Neural progenitor cell (in vitro differentiated cells): ENCODE measurements around the gene NFU1. TPM values are rescaled to one million over a fixed set of nuclear protein-coding genes. Genes with fewer than 3 reads are reported as not detected.

Experiments used
- DNase-seq: peaks from one replicate; pipeline ENCODE4 v3.0.0-alpha.2; 2016; ENCODE audit warnings: low spot score
- H2AFZ ChIP-seq: fragments of 200-600 bp; sonication (generic); replicated peaks from 2 replicates; pipeline ENCODE4 v1.6.1; 2016; ENCODE audit warnings: antibody characterized with exemption
- H3F3A ChIP-seq: fragments of 200-600 bp; sonication (generic); 2 replicates; pipeline ENCODE4 v1.6.1; 2016; ENCODE audit warnings: antibody characterized with exemption, low read depth
- H3K27ac ChIP-seq: fragments of 200-600 bp; sonication (generic); 2 replicates; pipeline ENCODE4 v1.5.1; 2016; ENCODE audit warnings: mild to moderate bottlenecking
- H3K27me3 ChIP-seq: fragments of 200-600 bp; sonication (generic); 2 replicates; pipeline ENCODE4 v1.6.1; 2016; ENCODE audit warnings: mild to moderate bottlenecking, moderate library complexity
- H3K36me3 ChIP-seq: fragments of 200-600 bp; sonication (generic); 2 replicates; pipeline ENCODE4 v1.5.1; 2016
- H3K4me1 ChIP-seq: fragments of 200-600 bp; sonication (generic); 2 replicates; pipeline ENCODE4 v1.6.1; 2016; ENCODE audit warnings: mixed run types
- H3K4me2 ChIP-seq: fragments of 200-600 bp; sonication (generic); 2 replicates; pipeline ENCODE4 v1.6.1; 2016
- H3K4me3 ChIP-seq: fragments of 200-600 bp; sonication (generic); 2 replicates; pipeline ENCODE4 v1.5.1; 2016
- H3K79me2 ChIP-seq: fragments of 200-600 bp; sonication (generic); 2 replicates; pipeline ENCODE4 v1.6.1; 2016; ENCODE audit warnings: low read depth
- H3K9ac ChIP-seq: fragments of 200-600 bp; sonication (generic); 2 replicates; pipeline ENCODE4 v1.6.1; 2016
- H3K9me3 ChIP-seq: fragments of 200-600 bp; sonication (generic); 2 replicates; pipeline ENCODE4 v1.5.1; 2016; ENCODE audit warnings: low read depth
- H4K20me1 ChIP-seq: fragments of 200-600 bp; sonication (generic); 2 replicates; pipeline ENCODE4 v1.6.1; 2016; ENCODE audit warnings: low read depth
- H3K27ac Mint-ChIP-seq: 3 replicates; pipeline ENCODE4 v1.8.0; 2021; ENCODE audit warnings: mixed read lengths
- H3K27me3 Mint-ChIP-seq: 2 replicates; pipeline ENCODE4 v1.8.0; 2022; ENCODE audit warnings: low read depth, mild to moderate bottlenecking, inconsistent platforms, moderate library complexity, mixed read lengths; ENCODE audit not compliant: insufficient read depth
- H3K36me3 Mint-ChIP-seq: 3 replicates; pipeline ENCODE4 v1.8.0; 2021; ENCODE audit warnings: mixed read lengths
- H3K4me1 Mint-ChIP-seq: 3 replicates; pipeline ENCODE4 v1.8.0; 2021; ENCODE audit warnings: mixed read lengths
- H3K4me3 Mint-ChIP-seq: 3 replicates; pipeline ENCODE4 v1.8.0; 2021; ENCODE audit warnings: mild to moderate bottlenecking, moderate library complexity, mixed read lengths
- H3K9me3 Mint-ChIP-seq: 3 replicates; pipeline ENCODE4 v1.8.0; 2020; ENCODE audit warnings: mixed read lengths
- EZH2 ChIP-seq: fragments of 200-600 bp; sonication (generic); IDR thresholded peaks from 2 replicates; pipeline ENCODE4 v1.6.1; 2017; ENCODE audit warnings: antibody characterized with exemption, mild to moderate bottlenecking, moderate library complexity
- EZH2phosphoT487 ChIP-seq: fragments of 200-600 bp; sonication (generic); IDR thresholded peaks from 2 replicates; pipeline ENCODE4 v1.6.1; 2017; ENCODE audit warnings: antibody characterized with exemption
- total RNA-seq: library from RNA; depleted of rRNA; stranded (reverse); fragments of >200 nt; gene quantifications from 2 replicates; pipeline ENCODE4 v1.2.3, GENCODE V29; 2015; ENCODE audit warnings: low replicate concordance
- TF ChIP-seq, protein P1 (sequence below): fragments of 200-600 bp; sonication (generic); IDR thresholded peaks from 2 replicates; pipeline ENCODE4 v1.5.1; 2017; ENCODE audit warnings: antibody characterized with exemption, mild to moderate bottlenecking

NFU1 gene
- total RNA-seq, 1 donor from 2014 or later: 74.3 TPM

DNA sequence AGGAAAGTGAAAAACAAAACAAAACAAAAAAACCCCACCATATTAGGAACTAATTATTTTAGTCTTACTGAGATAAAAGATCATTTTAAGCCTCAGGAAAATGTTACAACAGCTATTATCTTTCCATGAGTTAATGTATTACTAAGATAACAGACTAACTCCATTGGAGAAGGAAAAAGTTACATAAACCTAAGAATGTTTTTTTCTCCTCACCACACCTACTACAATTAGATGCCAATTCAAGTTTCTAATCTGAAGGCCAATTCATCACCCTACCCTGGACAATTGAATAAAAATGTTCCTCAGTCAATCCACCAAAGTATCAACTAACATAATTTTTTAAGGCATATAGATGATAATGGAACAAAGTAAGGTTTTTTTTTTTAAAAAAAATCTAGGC lies 40.0 kb downstream of the NFU1 start:
- no peaks in the 10 kb centered on the region for H3K36me3 ChIP-seq
- H3K79me2 ChIP-seq: no peaks in the 10 kb centered on the region
- peaks cover 20% of the 10 kb centered on the region for H3K36me3 Mint-ChIP-seq

DNA sequence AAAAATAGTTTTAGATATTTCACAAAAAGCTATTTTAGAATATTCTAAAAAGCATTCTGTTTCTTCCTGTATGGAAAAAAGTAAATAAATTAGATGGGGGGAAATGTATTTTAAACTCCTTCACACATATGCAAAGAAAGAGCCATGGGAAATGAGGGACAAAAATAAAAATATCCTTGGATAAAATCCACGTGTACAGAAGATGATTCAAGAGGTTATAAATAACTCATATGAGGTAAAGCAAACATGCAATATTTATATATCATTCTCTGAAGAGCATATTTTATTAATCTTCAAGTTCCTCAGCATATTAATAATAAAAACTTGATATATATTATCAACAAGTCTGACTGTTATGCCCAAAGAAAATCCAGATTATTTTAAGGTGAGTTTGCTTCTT lies 41.4 kb downstream of the NFU1 start:
- Mint-ChIP-seq H3K4me1 (no peaks in the 10 kb centered on the region), H3K9me3 (no peaks in the 10 kb centered on the region), H3K27ac (no peak overlapping the region), H3K4me3 (no peak overlapping the region), H3K36me3 (peaks cover 17% of the 10 kb centered on the region), H3K27me3 (no peaks in the 10 kb centered on the region)
- Histone ChIP-seq H3K27ac (no peak overlapping the region), H3K4me3 (no peak overlapping the region), H2AFZ (no peak overlapping the region), H3F3A (no peaks in the 10 kb centered on the region), H3K4me2 (no peak overlapping the region), H3K36me3 (no peaks in the 10 kb centered on the region), H3K9ac (no peak overlapping the region), H3K79me2 (no peaks in the 10 kb centered on the region), H4K20me1 (no peaks in the 10 kb centered on the region), H3K9me3 (no peaks in the 10 kb centered on the region), H3K4me1 (no peaks in the 10 kb centered on the region), H3K27me3 (no peaks in the 10 kb centered on the region)
- TF ChIP-seq, protein P1, sequence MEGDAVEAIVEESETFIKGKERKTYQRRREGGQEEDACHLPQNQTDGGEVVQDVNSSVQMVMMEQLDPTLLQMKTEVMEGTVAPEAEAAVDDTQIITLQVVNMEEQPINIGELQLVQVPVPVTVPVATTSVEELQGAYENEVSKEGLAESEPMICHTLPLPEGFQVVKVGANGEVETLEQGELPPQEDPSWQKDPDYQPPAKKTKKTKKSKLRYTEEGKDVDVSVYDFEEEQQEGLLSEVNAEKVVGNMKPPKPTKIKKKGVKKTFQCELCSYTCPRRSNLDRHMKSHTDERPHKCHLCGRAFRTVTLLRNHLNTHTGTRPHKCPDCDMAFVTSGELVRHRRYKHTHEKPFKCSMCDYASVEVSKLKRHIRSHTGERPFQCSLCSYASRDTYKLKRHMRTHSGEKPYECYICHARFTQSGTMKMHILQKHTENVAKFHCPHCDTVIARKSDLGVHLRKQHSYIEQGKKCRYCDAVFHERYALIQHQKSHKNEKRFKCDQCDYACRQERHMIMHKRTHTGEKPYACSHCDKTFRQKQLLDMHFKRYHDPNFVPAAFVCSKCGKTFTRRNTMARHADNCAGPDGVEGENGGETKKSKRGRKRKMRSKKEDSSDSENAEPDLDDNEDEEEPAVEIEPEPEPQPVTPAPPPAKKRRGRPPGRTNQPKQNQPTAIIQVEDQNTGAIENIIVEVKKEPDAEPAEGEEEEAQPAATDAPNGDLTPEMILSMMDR: no peak
- TF ChIP-seq EZH2phosphoT487: no peak
- TF ChIP-seq EZH2: no peak
- DNase-seq: no peak

More for the DNA sequence above, 40.0 kb downstream of the NFU1 start:
- H3K4me1 ChIP-seq: no peaks in the 10 kb centered on the region
- H3K4me2 ChIP-seq: no peak overlapping the region
- no peak for DNase-seq
- Mint-ChIP-seq H3K27me3 (no peaks in the 10 kb centered on the region), H3K4me3 (no peak overlapping the region), H3K27ac (no peak overlapping the region), H3K4me1 (no peaks in the 10 kb centered on the region), H3K9me3 (no peaks in the 10 kb centered on the region)
- no peaks in the 10 kb centered on the region for H3F3A ChIP-seq
- H3K4me3 ChIP-seq: no peak overlapping the region
- H3K27me3 ChIP-seq: no peaks in the 10 kb centered on the region
- H4K20me1 ChIP-seq: no peaks in the 10 kb centered on the region
- no peak overlapping the region for H2AFZ ChIP-seq
- no peak overlapping the region for H3K9ac ChIP-seq
- no peaks in the 10 kb centered on the region for H3K9me3 ChIP-seq
- H3K27ac ChIP-seq: no peak overlapping the region
- TF ChIP-seq, protein P1: no peak
- TF ChIP-seq EZH2phosphoT487 (no peak), EZH2 (no peak)

DNA sequence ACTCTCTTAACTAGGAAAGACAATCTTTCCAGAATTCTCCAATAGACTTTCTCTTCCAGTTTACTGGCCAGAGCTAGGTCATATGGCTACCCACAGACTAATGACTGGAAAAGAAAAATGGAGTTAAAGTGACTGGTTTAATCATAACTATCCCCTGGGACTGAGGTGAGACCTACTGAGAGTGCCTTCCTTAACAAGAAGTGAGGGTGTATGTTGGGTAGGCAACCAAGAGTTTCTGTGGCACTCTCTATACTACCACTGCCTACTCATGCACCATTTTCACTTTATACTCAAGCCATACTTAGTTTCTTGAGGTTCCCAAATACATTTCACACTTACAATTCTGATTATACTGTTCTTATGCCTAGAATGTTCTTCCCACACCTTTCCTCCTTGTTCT lies 43.3 kb downstream of the NFU1 start:
- no peak overlapping the region for H2AFZ ChIP-seq
- peaks cover 3% of the 10 kb centered on the region for H3K4me1 Mint-ChIP-seq
- no peak overlapping the region for H3K4me3 Mint-ChIP-seq
- H3K27ac Mint-ChIP-seq: no peak overlapping the region
- peaks cover 10% of the 10 kb centered on the region for H3K36me3 Mint-ChIP-seq
- no peak overlapping the region for H3K4me2 ChIP-seq
- no peaks in the 10 kb centered on the region for H3K27me3 ChIP-seq
- TF ChIP-seq EZH2 (no peak), EZH2phosphoT487 (no peak)
- TF ChIP-seq, protein P1: no peak
- H4K20me1 ChIP-seq: no peaks in the 10 kb centered on the region
- H3K79me2 ChIP-seq: no peaks in the 10 kb centered on the region
- H3K4me1 ChIP-seq: peaks cover 7% of the 10 kb centered on the region
- no peaks in the 10 kb centered on the region for H3K9me3 ChIP-seq
- H3K27ac ChIP-seq: no peak overlapping the region
- no peak for DNase-seq
- H3K27me3 Mint-ChIP-seq: no peaks in the 10 kb centered on the region
- no peaks in the 10 kb centered on the region for H3K36me3 ChIP-seq
- H3K4me3 ChIP-seq: no peak overlapping the region
- no peak overlapping the region for H3K9ac ChIP-seq
- peaks cover under 1% of the 10 kb centered on the region for H3F3A ChIP-seq
- H3K9me3 Mint-ChIP-seq: no peaks in the 10 kb centered on the region
